MM.1S (cell line): Measurements from ENCODE around the gene SCIN.

ENCODE experiments used
- DNase-seq: peaks from one replicate; pipeline ENCODE4 v3.0.0-alpha.2; 2015
- H2AFZ ChIP-seq: fragments of 300-600 bp; sonication (generic); 2 replicates; pipeline ENCODE4 v1.6.0; 2016; ENCODE audit warnings: antibody characterized with exemption, low read length
- H3F3A ChIP-seq: fragments of 300-600 bp; sonication (generic); 2 replicates; pipeline ENCODE4 v1.6.1; 2016; ENCODE audit warnings: mild to moderate bottlenecking, antibody characterized with exemption, low read length, moderate library complexity, mixed read lengths; ENCODE audit not compliant: insufficient read depth
- H3K27ac ChIP-seq: fragments of 300-600 bp; sonication (generic); 2 replicates; pipeline ENCODE4 v1.5.1; 2016; ENCODE audit warnings: mild to moderate bottlenecking, low read length
- H3K27me3 ChIP-seq: fragments of 300-600 bp; sonication (generic); replicated peaks from 2 replicates; pipeline ENCODE4 v1.6.0; 2016; ENCODE audit warnings: low read length; ENCODE audit not compliant: insufficient read depth
- H3K36me3 ChIP-seq: fragments of 300-600 bp; sonication (generic); replicated peaks from 2 replicates; pipeline ENCODE4 v1.6.1; 2016; ENCODE audit warnings: mild to moderate bottlenecking, low read length, mixed read lengths; ENCODE audit not compliant: insufficient read depth
- H3K4me1 ChIP-seq: fragments of 300-600 bp; sonication (generic); 2 replicates; pipeline ENCODE4 v1.6.1; 2016; ENCODE audit warnings: low read length, mixed read lengths
- H3K4me2 ChIP-seq: fragments of 300-600 bp; sonication (generic); 2 replicates; pipeline ENCODE4 v1.6.0; 2016; ENCODE audit warnings: low read depth, low read length
- H3K4me3 ChIP-seq: fragments of 300-600 bp; sonication (generic); 2 replicates; pipeline ENCODE4 v1.5.1; 2016; ENCODE audit warnings: low read length, mixed read lengths
- H3K79me2 ChIP-seq: fragments of 300-600 bp; sonication (generic); 2 replicates; pipeline ENCODE4 v1.6.1; 2016; ENCODE audit warnings: mixed run types, low read length, mixed read lengths
- H3K9ac ChIP-seq: fragments of 300-600 bp; sonication (generic); 2 replicates; pipeline ENCODE4 v1.6.1; 2016; ENCODE audit warnings: low read length, mixed read lengths
- H3K9me2 ChIP-seq: fragments of 300-600 bp; sonication (generic); replicated peaks from 2 replicates; pipeline ENCODE4 v1.6.1; 2016; ENCODE audit warnings: mild to moderate bottlenecking, low read length, mixed read lengths; ENCODE audit not compliant: insufficient read depth
- H3K9me3 ChIP-seq: fragments of 300-600 bp; sonication (generic); replicated peaks from 2 replicates; pipeline ENCODE4 v1.6.1; 2016; ENCODE audit warnings: mild to moderate bottlenecking, low read length, mixed read lengths; ENCODE audit not compliant: insufficient read depth
- H4K20me1 ChIP-seq: fragments of 300-600 bp; sonication (generic); 2 replicates; pipeline ENCODE4 v1.6.1; 2016; ENCODE audit warnings: mild to moderate bottlenecking, low read length, moderate library complexity, mixed read lengths; ENCODE audit not compliant: insufficient read depth
- CTCF ChIP-seq: fragments of 300-600 bp; sonication (generic); IDR thresholded peaks from 2 replicates; pipeline ENCODE4 v1.5.1; 2016; ENCODE audit warnings: antibody characterized with exemption, low read length, mixed read lengths
- EZH2 ChIP-seq: fragments of 300-600 bp; sonication (generic); optimal IDR thresholded peaks from 2 replicates; pipeline ENCODE3; 2017; ENCODE audit warnings: low read depth, mild to moderate bottlenecking, antibody characterized with exemption, low read length, mixed read lengths
- EZH2phosphoT487 ChIP-seq: fragments of 300-600 bp; sonication (generic); IDR thresholded peaks from 2 replicates; pipeline ENCODE4 v1.6.1; 2018; ENCODE audit warnings: antibody characterized with exemption, low read length

Gene SCIN

GRCh38 chr7:12705878-12706277 lies 135.4 kb downstream of the SCIN start:
- H3K9ac ChIP-seq = no peak overlapping the region
- no peak for TF ChIP-seq CTCF
- TF ChIP-seq EZH2phosphoT487 = no peak
- no peak for TF ChIP-seq EZH2
- no peak overlapping the region for H3K27ac ChIP-seq
- no peak overlapping the region for H2AFZ ChIP-seq
- no peaks in the 10 kb centered on the region for H3K9me2 ChIP-seq
- no peaks in the 10 kb centered on the region for H4K20me1 ChIP-seq
- H3K4me1 ChIP-seq = no peaks in the 10 kb centered on the region
- no peaks in the 10 kb centered on the region for H3K9me3 ChIP-seq
- H3K4me3 ChIP-seq = no peak overlapping the region
- H3K27me3 ChIP-seq = no peaks in the 10 kb centered on the region
- no peak for DNase-seq
- no peak overlapping the region for H3K4me2 ChIP-seq
- no peaks in the 10 kb centered on the region for H3K79me2 ChIP-seq
- H3K36me3 ChIP-seq = no peaks in the 10 kb centered on the region
- no peaks in the 10 kb centered on the region for H3F3A ChIP-seq

- Histone ChIP-seq H3F3A (no peaks in the 10 kb centered on the region), H3K9me2 (no peaks in the 10 kb centered on the region), H3K4me2 (no peak overlapping the region), H3K27ac (no peak overlapping the region), H3K36me3 (no peaks in the 10 kb centered on the region), H3K4me3 (no peak overlapping the region), H4K20me1 (no peaks in the 10 kb centered on the region), H3K79me2 (no peaks in the 10 kb centered on the region), H3K9me3 (no peaks in the 10 kb centered on the region), H2AFZ (no peak overlapping the region), H3K4me1 (no peaks in the 10 kb centered on the region), H3K9ac (no peak overlapping the region), H3K27me3 (no peaks in the 10 kb centered on the region)
- TF ChIP-seq CTCF (no peak), EZH2 (no peak), EZH2phosphoT487 (no peak)
- DNase-seq = no peak
Observed at GRCh38 chr7:12706900-12707536, 136.5 kb downstream of the SCIN start.

- Histone ChIP-seq H3K27ac (no peak overlapping the region), H3K79me2 (no peaks in the 10 kb centered on the region), H4K20me1 (no peaks in the 10 kb centered on the region), H3K9ac (no peak overlapping the region), H3F3A (no peaks in the 10 kb centered on the region), H3K9me2 (no peaks in the 10 kb centered on the region), H3K27me3 (no peaks in the 10 kb centered on the region), H3K4me1 (no peaks in the 10 kb centered on the region), H3K9me3 (no peaks in the 10 kb centered on the region), H3K4me2 (no peak overlapping the region), H2AFZ (no peak overlapping the region), H3K4me3 (no peak overlapping the region), H3K36me3 (no peaks in the 10 kb centered on the region)
- DNase-seq = no peak
- TF ChIP-seq EZH2 (no peak), EZH2phosphoT487 (no peak), CTCF (no peak)
Observed at GRCh38 chr7:12708314-12708713, 137.8 kb downstream of the SCIN start.
